ENCODE data around the gene ADAMTS3.

ADAMTS3 gene

DNA sequence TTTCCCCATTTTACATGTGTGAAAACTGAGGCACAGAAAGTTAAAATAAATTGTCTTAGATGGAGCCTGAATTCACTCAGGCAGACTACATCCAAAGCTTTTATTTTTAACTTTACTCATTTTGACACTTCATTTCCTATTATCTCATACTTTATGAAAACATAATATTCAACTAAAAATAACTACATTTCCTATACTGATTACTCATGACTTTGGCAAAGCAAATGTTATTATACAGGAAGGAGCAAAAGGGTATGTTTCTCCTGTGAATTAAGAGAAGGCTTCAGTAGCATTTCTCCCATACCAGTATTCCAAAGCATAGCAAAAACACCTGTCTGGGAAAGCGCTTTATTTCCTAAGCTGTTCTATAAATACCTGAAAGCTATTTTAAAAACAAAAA, 178.6 kb downstream of the ADAMTS3 start:
- no peak overlapping the region for H3K27ac Mint-ChIP-seq
- no peaks in the 10 kb centered on the region for H3K9me3 Mint-ChIP-seq
- intact Hi-C loops (cut with micrococcal nuclease): no loop called here
- no peaks in the 10 kb centered on the region for H3K27me3 Mint-ChIP-seq
- no peaks in the 10 kb centered on the region for H3K4me1 Mint-ChIP-seq (ENCODE audit: low read depth)
- H3K4me3 Mint-ChIP-seq: no peak overlapping the region
- H3K36me3 Mint-ChIP-seq (ENCODE audit: low read depth): no peaks in the 10 kb centered on the region

- Mint-ChIP-seq H3K4me3 (no peak overlapping the region), H3K9me3 (no peaks in the 10 kb centered on the region), H3K27me3 (no peaks in the 10 kb centered on the region), H3K4me1 (ENCODE audit: low read depth) (no peaks in the 10 kb centered on the region), H3K27ac (no peak overlapping the region), H3K36me3 (ENCODE audit: low read depth) (no peaks in the 10 kb centered on the region)
- intact Hi-C loops (cut with micrococcal nuclease): no loop called here
Observed at GRCh38 chr4:72388521-72388920, 180.5 kb downstream of the ADAMTS3 start.

GRCh38 chr4:72387959-72388358, 181.1 kb downstream of the ADAMTS3 start:
- Mint-ChIP-seq H3K27me3 (no peaks in the 10 kb centered on the region), H3K4me1 (ENCODE audit: low read depth) (no peaks in the 10 kb centered on the region), H3K36me3 (ENCODE audit: low read depth) (no peaks in the 10 kb centered on the region), H3K27ac (no peak overlapping the region), H3K4me3 (no peak overlapping the region), H3K9me3 (no peaks in the 10 kb centered on the region)
- intact Hi-C loops (cut with micrococcal nuclease): no loop called here

DNA sequence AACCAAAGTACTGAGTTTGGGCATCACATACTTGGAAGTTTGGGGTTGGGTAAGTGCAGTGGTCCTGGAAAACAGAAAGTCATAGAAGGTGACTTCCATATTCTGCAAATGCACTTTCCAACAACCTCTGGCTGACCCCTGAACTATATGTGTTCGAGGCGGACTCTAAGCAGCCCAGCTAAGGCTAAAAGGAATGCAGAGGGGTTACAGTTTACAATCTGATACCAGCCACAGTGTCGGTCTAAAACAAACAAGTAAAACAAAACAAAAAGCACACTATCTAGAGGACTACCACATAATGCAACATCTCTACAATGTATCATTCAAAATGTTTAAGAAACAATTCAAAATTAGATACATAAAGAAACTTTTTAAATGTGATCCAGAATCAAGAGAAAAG, 185.6 kb downstream of the ADAMTS3 start:
- H3K4me3 Mint-ChIP-seq: no peak overlapping the region
- H3K27me3 Mint-ChIP-seq: no peaks in the 10 kb centered on the region
- no peaks in the 10 kb centered on the region for H3K36me3 Mint-ChIP-seq (ENCODE audit: low read depth)
- intact Hi-C loops (cut with micrococcal nuclease): no loop called here
- H3K27ac Mint-ChIP-seq: no peak overlapping the region
- no peaks in the 10 kb centered on the region for H3K4me1 Mint-ChIP-seq (ENCODE audit: low read depth)
- H3K9me3 Mint-ChIP-seq: no peaks in the 10 kb centered on the region

DNA sequence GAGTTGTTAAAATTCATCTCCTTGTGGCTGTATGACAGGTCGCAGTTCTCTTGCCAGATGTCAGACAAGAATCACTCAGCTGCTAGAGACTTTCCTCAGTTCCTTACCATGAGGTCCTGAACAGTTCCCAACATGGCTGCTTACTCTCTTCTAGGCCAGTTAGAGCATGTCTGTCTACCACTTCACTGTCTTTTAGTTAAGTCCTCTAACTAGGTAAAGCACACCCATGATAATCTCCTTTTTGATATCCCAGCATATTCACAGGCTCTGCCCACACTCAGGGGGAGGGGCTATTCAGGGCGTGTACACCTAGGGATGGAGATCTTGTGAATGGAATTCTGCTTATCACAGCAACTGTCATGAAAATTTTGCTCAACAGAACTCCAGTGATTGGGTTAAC, 190.1 kb downstream of the ADAMTS3 start:
- Mint-ChIP-seq H3K9me3 (no peaks in the 10 kb centered on the region), H3K4me1 (ENCODE audit: low read depth) (no peaks in the 10 kb centered on the region), H3K27ac (no peak overlapping the region), H3K36me3 (ENCODE audit: low read depth) (no peaks in the 10 kb centered on the region), H3K4me3 (no peak overlapping the region), H3K27me3 (no peaks in the 10 kb centered on the region)
- intact Hi-C loops (cut with micrococcal nuclease): no loop called here

DNA sequence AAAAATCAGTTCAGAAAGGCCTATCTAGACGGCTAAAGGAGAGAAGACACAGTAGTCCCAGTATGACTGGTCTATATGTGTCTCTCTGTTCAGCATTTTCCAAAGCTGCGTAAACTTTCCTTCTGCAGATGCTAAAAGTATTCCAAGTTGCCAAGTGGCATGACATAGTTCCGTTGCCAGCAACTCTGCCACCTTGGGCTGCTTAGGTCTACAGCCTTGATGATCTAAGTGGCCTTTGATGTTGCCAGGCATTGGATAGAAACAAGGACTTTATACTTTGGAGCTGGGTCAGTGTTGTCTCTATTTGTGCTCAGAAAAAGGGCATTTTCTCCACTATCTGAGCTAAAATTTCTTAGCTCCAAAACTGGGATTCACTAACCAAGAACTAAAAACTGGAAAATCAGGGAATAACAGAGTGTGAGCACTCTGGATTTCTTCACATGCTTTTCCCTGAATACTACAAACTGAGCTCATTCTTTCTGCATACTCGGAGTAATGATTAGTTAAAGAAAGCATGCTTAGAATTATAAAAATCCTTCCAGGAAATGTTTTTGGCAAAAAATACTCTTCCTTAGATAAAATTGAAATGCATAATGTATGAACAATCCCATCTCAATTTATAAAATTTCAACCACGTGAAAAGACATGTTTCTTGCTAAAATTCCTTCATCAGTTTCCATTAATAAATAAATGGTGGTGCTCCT, 191.4 kb downstream of the ADAMTS3 start:
- Mint-ChIP-seq H3K9me3 (no peaks in the 10 kb centered on the region), H3K4me1 (ENCODE audit: low read depth) (no peaks in the 10 kb centered on the region), H3K27me3 (no peaks in the 10 kb centered on the region), H3K36me3 (ENCODE audit: low read depth) (no peaks in the 10 kb centered on the region), H3K4me3 (no peak overlapping the region), H3K27ac (no peak overlapping the region)
- intact Hi-C loops (cut with micrococcal nuclease): no loop called here

GRCh38 chr4:72376901-72377300, 192.1 kb downstream of the ADAMTS3 start:
- no peaks in the 10 kb centered on the region for H3K9me3 Mint-ChIP-seq
- H3K4me3 Mint-ChIP-seq: no peak overlapping the region
- no peak overlapping the region for H3K27ac Mint-ChIP-seq
- no peaks in the 10 kb centered on the region for H3K27me3 Mint-ChIP-seq
- H3K36me3 Mint-ChIP-seq (ENCODE audit: low read depth): no peaks in the 10 kb centered on the region
- intact Hi-C loops (cut with micrococcal nuclease): no loop called here
- H3K4me1 Mint-ChIP-seq (ENCODE audit: low read depth): no peaks in the 10 kb centered on the region

GRCh38 chr4:72375073-72375736, 193.8 kb downstream of the ADAMTS3 start:
- H3K27me3 Mint-ChIP-seq: no peaks in the 10 kb centered on the region
- H3K36me3 Mint-ChIP-seq (ENCODE audit: low read depth): no peaks in the 10 kb centered on the region
- no peaks in the 10 kb centered on the region for H3K4me1 Mint-ChIP-seq (ENCODE audit: low read depth)
- peaks cover 6% of the 10 kb centered on the region for H3K9me3 Mint-ChIP-seq
- no peak overlapping the region for H3K4me3 Mint-ChIP-seq
- intact Hi-C loops (cut with micrococcal nuclease): no loop called here
- no peak overlapping the region for H3K27ac Mint-ChIP-seq

DNA sequence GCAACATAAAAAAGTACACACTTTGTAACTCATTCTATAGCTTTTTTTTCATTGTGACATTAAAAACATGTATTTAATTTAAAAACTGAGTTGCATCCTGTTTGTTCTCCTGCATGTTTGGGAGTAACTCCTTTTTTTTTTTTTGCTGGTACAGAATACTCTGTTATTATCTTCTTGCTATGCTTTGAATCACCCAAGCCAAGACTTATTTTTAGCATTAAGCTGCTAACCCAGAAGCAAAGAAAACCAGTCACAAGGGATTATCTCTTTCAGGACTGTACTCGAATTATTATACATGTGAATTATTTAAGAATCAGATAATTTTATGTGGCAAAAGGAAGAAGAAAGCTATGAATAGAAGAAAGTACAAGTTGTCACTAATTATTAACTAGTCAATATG, 194.9 kb downstream of the ADAMTS3 start:
- peaks cover 6% of the 10 kb centered on the region for H3K9me3 Mint-ChIP-seq
- no peaks in the 10 kb centered on the region for H3K4me1 Mint-ChIP-seq (ENCODE audit: low read depth)
- intact Hi-C loops (cut with micrococcal nuclease): no loop called here
- H3K27me3 Mint-ChIP-seq: no peaks in the 10 kb centered on the region
- H3K36me3 Mint-ChIP-seq (ENCODE audit: low read depth): no peaks in the 10 kb centered on the region
- no peak overlapping the region for H3K27ac Mint-ChIP-seq
- no peak overlapping the region for H3K4me3 Mint-ChIP-seq

- H3K4me3 Mint-ChIP-seq: no peak overlapping the region
- H3K27ac Mint-ChIP-seq: no peak overlapping the region
- no peaks in the 10 kb centered on the region for H3K27me3 Mint-ChIP-seq
- no peaks in the 10 kb centered on the region for H3K36me3 Mint-ChIP-seq (ENCODE audit: low read depth)
- intact Hi-C loops (cut with micrococcal nuclease): no loop called here
- H3K9me3 Mint-ChIP-seq: peaks cover 6% of the 10 kb centered on the region
- H3K4me1 Mint-ChIP-seq (ENCODE audit: low read depth): no peaks in the 10 kb centered on the region
Observed at GRCh38 chr4:72366601-72367000, 202.4 kb downstream of the ADAMTS3 start.

- Mint-ChIP-seq H3K27me3 (no peaks in the 10 kb centered on the region), H3K4me3 (no peak overlapping the region), H3K27ac (no peak overlapping the region), H3K9me3 (peaks cover 6% of the 10 kb centered on the region), H3K4me1 (ENCODE audit: low read depth) (no peaks in the 10 kb centered on the region), H3K36me3 (ENCODE audit: low read depth) (no peaks in the 10 kb centered on the region)
- intact Hi-C loops (cut with micrococcal nuclease): no loop called here
Observed at GRCh38 chr4:72365981-72366380, 203.0 kb downstream of the ADAMTS3 start.

DNA sequence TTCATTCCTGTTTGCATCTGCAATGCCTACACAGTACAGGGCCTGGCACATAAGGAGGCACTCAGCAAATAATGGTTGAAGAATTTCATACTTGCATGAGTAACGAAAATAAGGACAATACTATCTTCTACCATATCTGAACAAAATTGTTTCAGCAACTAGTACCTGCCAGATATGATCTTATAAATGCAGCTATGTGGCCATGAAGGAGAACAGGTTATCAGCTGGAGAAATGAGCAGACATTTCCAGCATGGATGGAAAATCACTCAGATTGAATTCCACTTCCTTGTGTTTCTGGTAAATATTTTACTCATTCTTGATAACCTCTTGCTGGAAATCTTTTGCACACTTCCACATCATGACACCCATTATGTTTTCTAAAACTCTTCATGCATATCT, 204.0 kb downstream of the ADAMTS3 start:
- Mint-ChIP-seq H3K36me3 (ENCODE audit: low read depth) (no peaks in the 10 kb centered on the region), H3K4me3 (no peak overlapping the region), H3K27me3 (no peaks in the 10 kb centered on the region), H3K9me3 (no peaks in the 10 kb centered on the region), H3K4me1 (ENCODE audit: low read depth) (no peaks in the 10 kb centered on the region), H3K27ac (no peak overlapping the region)
- intact Hi-C loops (cut with micrococcal nuclease): no loop called here

GRCh38 chr4:72360075-72360474, 208.9 kb downstream of the ADAMTS3 start:
- H3K4me3 Mint-ChIP-seq: no peak overlapping the region
- H3K4me1 Mint-ChIP-seq (ENCODE audit: low read depth): no peaks in the 10 kb centered on the region
- intact Hi-C loops (cut with micrococcal nuclease): no loop called here
- H3K27ac Mint-ChIP-seq: no peak overlapping the region
- no peaks in the 10 kb centered on the region for H3K27me3 Mint-ChIP-seq
- H3K36me3 Mint-ChIP-seq (ENCODE audit: low read depth): no peaks in the 10 kb centered on the region
- no peaks in the 10 kb centered on the region for H3K9me3 Mint-ChIP-seq

DNA sequence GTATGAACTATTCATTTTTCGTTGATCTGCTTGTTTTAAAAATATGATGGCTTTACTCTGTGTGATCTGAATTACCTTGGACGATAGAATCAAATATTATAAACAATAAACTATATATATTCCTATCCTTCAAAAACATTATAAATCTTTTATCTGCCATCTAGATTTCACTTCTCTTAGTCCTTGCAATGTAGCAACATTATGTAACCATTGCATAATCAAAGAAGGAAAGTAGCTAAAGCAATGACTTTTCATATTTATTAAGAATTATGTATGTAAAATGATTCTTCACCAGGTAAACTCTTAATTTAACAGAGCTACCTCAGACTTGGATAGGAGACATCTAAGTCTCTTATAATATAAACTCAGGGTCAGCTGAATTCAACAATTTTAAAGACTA, 210.5 kb downstream of the ADAMTS3 start:
- no peaks in the 10 kb centered on the region for H3K27me3 Mint-ChIP-seq
- no peaks in the 10 kb centered on the region for H3K36me3 Mint-ChIP-seq (ENCODE audit: low read depth)
- H3K27ac Mint-ChIP-seq: no peak overlapping the region
- H3K4me3 Mint-ChIP-seq: no peak overlapping the region
- no peaks in the 10 kb centered on the region for H3K9me3 Mint-ChIP-seq
- intact Hi-C loops (cut with micrococcal nuclease): no loop called here
- H3K4me1 Mint-ChIP-seq (ENCODE audit: low read depth): no peaks in the 10 kb centered on the region

- Mint-ChIP-seq H3K36me3 (ENCODE audit: low read depth) (no peaks in the 10 kb centered on the region), H3K4me1 (ENCODE audit: low read depth) (no peaks in the 10 kb centered on the region), H3K9me3 (no peaks in the 10 kb centered on the region), H3K27ac (no peak overlapping the region), H3K4me3 (no peak overlapping the region), H3K27me3 (no peaks in the 10 kb centered on the region)
- intact Hi-C loops (cut with micrococcal nuclease): no loop called here
Observed at GRCh38 chr4:72357908-72358307, 211.1 kb downstream of the ADAMTS3 start.
